Osteoblast (primary cell): ENCODE results near the gene HAS3. TPM values are rescaled to one million over a fixed set of nuclear protein-coding genes. Genes with fewer than 3 reads are reported as not detected.

Source experiments
- DNase-seq: peaks from one replicate; pipeline ENCODE4 v3.0.0; 2011; ENCODE audit warnings: low spot score, mixed read lengths; ENCODE audit not compliant: insufficient read length; ENCODE audit errors: missing footprints
- H2AFZ ChIP-seq: 2 replicates; pipeline ENCODE4 v1.6.0; 2011; ENCODE audit warnings: mild to moderate bottlenecking, low read length
- H3K27ac ChIP-seq: 2 replicates; pipeline ENCODE4 v1.5.1; 2011; ENCODE audit warnings: mild to moderate bottlenecking, low read depth, low read length, moderate library complexity
- H3K27me3 ChIP-seq: 2 replicates; pipeline ENCODE4 v1.6.0; 2012; ENCODE audit warnings: mild to moderate bottlenecking, control low read depth, inconsistent platforms, low read length, moderate library complexity; ENCODE audit not compliant: insufficient read depth
- H3K36me3 ChIP-seq: 2 replicates; pipeline ENCODE4 v1.5.1; 2011; ENCODE audit warnings: mild to moderate bottlenecking, low read length, control low read depth, moderate library complexity; ENCODE audit not compliant: insufficient read depth
- H3K4me1 ChIP-seq: 2 replicates; pipeline ENCODE4 v1.5.1; 2011; ENCODE audit warnings: mild to moderate bottlenecking, low read length, control low read depth, moderate library complexity; ENCODE audit not compliant: insufficient read depth
- H3K4me2 ChIP-seq: 2 replicates; pipeline ENCODE4 v1.6.0; 2011; ENCODE audit warnings: mild to moderate bottlenecking, low read length; ENCODE audit not compliant: insufficient read depth
- H3K4me3 ChIP-seq: fragments of 200-600 bp; sonication (generic); 3 replicates; pipeline ENCODE4 v1.5.1; 2012; ENCODE audit warnings: mild to moderate bottlenecking, low read length, inconsistent platforms; ENCODE audit not compliant: insufficient read depth
- H3K79me2 ChIP-seq: 2 replicates; pipeline ENCODE4 v1.6.0; 2012; ENCODE audit warnings: mild to moderate bottlenecking, low read length, control low read depth, inconsistent platforms; ENCODE audit not compliant: insufficient read depth
- H3K9me3 ChIP-seq: 2 replicates; pipeline ENCODE4 v1.5.1; 2011; ENCODE audit warnings: low read depth, low read length, control low read depth
- H4K20me1 ChIP-seq: 2 replicates; pipeline ENCODE4 v1.6.0; 2012; ENCODE audit warnings: mild to moderate bottlenecking, low read length, control low read depth; ENCODE audit not compliant: insufficient read depth
- CTCF ChIP-seq: IDR thresholded peaks from 2 replicates; pipeline ENCODE4 v1.5.1; 2011; ENCODE audit warnings: mild to moderate bottlenecking, low read depth, low read length, moderate library complexity; ENCODE audit errors: extremely low read depth
- total RNA-seq: library from RNA; depleted of rRNA; stranded (reverse); fragments of >200 nt; gene quantifications from 2 replicates; pipeline ENCODE4 v1.2.3, GENCODE V29; 2012

HAS3 gene
- 1.4 and 1.5 TPM in 2 replicates for total RNA-seq

GRCh38 chr16:69105501-69106361 is at the start of gene HAS3:
Gene HAS3, plus strand, starts transcription at chr16:69105653. Its CDS starts 3,743 bp downstream, at chr16:69109396.
- Histone ChIP-seq H4K20me1 (peaks cover 25% of the 10 kb centered on the region), H3K27me3 (no peaks in the 10 kb centered on the region), H2AFZ (peak within 1 kb of the TSS; percentile 68), H3K4me3 (peak within 1 kb of the TSS; percentile 77), H3K4me1 (peaks cover 15% of the 10 kb centered on the region), H3K9me3 (no peaks in the 10 kb centered on the region), H3K79me2 (no peaks in the 10 kb centered on the region), H3K4me2 (peak within 1 kb of the TSS; percentile 77), H3K27ac (no peak within 1 kb of the TSS), H3K36me3 (peaks cover 8% of the 10 kb centered on the region)
- TF ChIP-seq CTCF, result peak; percentile 37
- peak; percentile 98 for DNase-seq

GRCh38 chr16:69055980-69056379 is 49.5 kb upstream of the HAS3 start:
- no peak overlapping the region for H3K4me2 ChIP-seq
- no peak for TF ChIP-seq CTCF
- no peaks in the 10 kb centered on the region for H3K27me3 ChIP-seq
- no peaks in the 10 kb centered on the region for H4K20me1 ChIP-seq
- DNase-seq, result no peak
- no peak overlapping the region for H2AFZ ChIP-seq
- H3K79me2 ChIP-seq, result no peaks in the 10 kb centered on the region
- H3K9me3 ChIP-seq, result no peaks in the 10 kb centered on the region
- H3K4me3 ChIP-seq, result no peak overlapping the region
- no peaks in the 10 kb centered on the region for H3K36me3 ChIP-seq
- peaks cover 16% of the 10 kb centered on the region for H3K4me1 ChIP-seq
- no peak overlapping the region for H3K27ac ChIP-seq

- Histone ChIP-seq H3K4me1 (peaks cover 16% of the 10 kb centered on the region), H3K9me3 (no peaks in the 10 kb centered on the region), H2AFZ (no peak overlapping the region), H4K20me1 (no peaks in the 10 kb centered on the region), H3K4me2 (no peak overlapping the region), H3K79me2 (no peaks in the 10 kb centered on the region), H3K4me3 (no peak overlapping the region), H3K36me3 (no peaks in the 10 kb centered on the region), H3K27me3 (no peaks in the 10 kb centered on the region), H3K27ac (no peak overlapping the region)
- TF ChIP-seq CTCF, result no peak
- DNase-seq, result no peak
Measured at GRCh38 chr16:69056421-69056820, 49.0 kb upstream of the HAS3 start.
